Smooth muscle cell (in vitro differentiated cells): Measurements from ENCODE around the gene REEP5. TPM values are rescaled to one million over a fixed set of nuclear protein-coding genes. Genes with fewer than 3 reads are reported as not detected.

Experiments
- DNase-seq: peaks from one replicate; lab custom pipeline; 2025; ENCODE audit not compliant: unreplicated experiment; lab: John Stamatoyannopoulos, UW
- H2AFZ ChIP-seq: fragments of 200-600 bp; sonication (generic); 2 replicates; pipeline ENCODE4 v1.6.0; 2016; ENCODE audit warnings: antibody characterized with exemption, low read depth, mild to moderate bottlenecking
- H3F3A ChIP-seq: fragments of 200-600 bp; sonication (generic); 2 replicates; pipeline ENCODE4 v1.6.0; 2017; ENCODE audit warnings: antibody characterized with exemption, low read depth
- H3K27ac ChIP-seq: fragments of 200-600 bp; sonication (generic); 2 replicates; pipeline ENCODE4 v1.5.1; 2016; ENCODE audit warnings: low read depth, mild to moderate bottlenecking
- H3K27me3 ChIP-seq: fragments of 200-600 bp; sonication (generic); 2 replicates; pipeline ENCODE4 v1.6.1; 2016; ENCODE audit warnings: low read depth, mild to moderate bottlenecking
- H3K36me3 ChIP-seq: fragments of 200-600 bp; sonication (generic); 2 replicates; pipeline ENCODE4 v1.5.1; 2016; ENCODE audit warnings: low read depth
- H3K4me1 ChIP-seq: fragments of 200-600 bp; sonication (generic); 2 replicates; pipeline ENCODE4 v1.5.1; 2016; ENCODE audit warnings: low read depth
- H3K4me2 ChIP-seq: fragments of 200-600 bp; sonication (generic); 2 replicates; pipeline ENCODE4 v1.6.0; 2016; ENCODE audit warnings: mild to moderate bottlenecking
- H3K4me3 ChIP-seq: fragments of 200-600 bp; sonication (generic); 2 replicates; pipeline ENCODE4 v1.5.1; 2016; ENCODE audit warnings: mild to moderate bottlenecking
- H3K79me2 ChIP-seq: fragments of 200-600 bp; sonication (generic); 2 replicates; pipeline ENCODE4 v1.6.0; 2016; ENCODE audit warnings: low read depth, mild to moderate bottlenecking
- H3K9ac ChIP-seq: fragments of 200-600 bp; sonication (generic); 2 replicates; pipeline ENCODE4 v1.6.0; 2016; ENCODE audit warnings: low read depth
- H3K9me3 ChIP-seq: fragments of 200-600 bp; sonication (generic); replicated peaks from 2 replicates; pipeline ENCODE4 v1.5.1; 2016; ENCODE audit warnings: low read depth
- H4K20me1 ChIP-seq: fragments of 200-600 bp; sonication (generic); 2 replicates; pipeline ENCODE4 v1.6.0; 2016; ENCODE audit warnings: low read depth
- CTCF ChIP-seq: fragments of 200-600 bp; sonication (generic); IDR thresholded peaks from 2 replicates; pipeline ENCODE4 v1.5.1; 2017; ENCODE audit warnings: borderline replicate concordance, mild to moderate bottlenecking, antibody characterized with exemption; ENCODE audit not compliant: insufficient read depth, poor library complexity, severe bottlenecking
- WGBS: methylation state at CpG from one replicate; pipeline ENCODE4 v1.1.7; 2016; ENCODE audit warnings: low lambda C conversion rate; 5-methylcytosine and 5-hydroxymethylcytosine counted together
- polyA plus RNA-seq: library from polyadenylated mRNA; unstranded; fragments of >200 nt; fragmentation: Nextera tagmentation; extraction: Ambion mirVana; gene quantifications from 2 replicates; pipeline ENCODE4 v1.2.1, GENCODE V29; 2016
- total RNA-seq: library from RNA; depleted of rRNA; stranded (reverse); fragments of >200 nt; gene quantifications from 2 replicates; pipeline ENCODE4 v1.2.3, GENCODE V29; 2014

REEP5 gene
- total and polyA plus RNA-seq, 2 experiments from 2014 or later, result 59.0 to 178 TPM

- no peak for TF ChIP-seq CTCF
- H3K36me3 ChIP-seq, result peaks cover 12% of the 10 kb centered on the region
These were observed 37.0 kb downstream of the REEP5 start for GRCh38 chr5:112885001-112885400.

GRCh38 chr5:112883192-112883591 is 38.8 kb downstream of the REEP5 start:
- no peak overlapping the region for H3K4me3 ChIP-seq

More at GRCh38 chr5:112885001-112885400, 37.0 kb downstream of the REEP5 start:
- no peak overlapping the region for H3K4me3 ChIP-seq
- H2AFZ ChIP-seq, result no peak overlapping the region
- no peak overlapping the region for H3K9ac ChIP-seq
- no peaks in the 10 kb centered on the region for H3K9me3 ChIP-seq
- no peaks in the 10 kb centered on the region for H3K4me1 ChIP-seq
- 99% methylated on average over 3 of the region's 3 CpGs for WGBS
- H3K27ac ChIP-seq, result no peak overlapping the region
- peaks cover 16% of the 10 kb centered on the region for H3K79me2 ChIP-seq
- H4K20me1 ChIP-seq, result peaks cover 66% of the 10 kb centered on the region
- no peak for DNase-seq
- no peaks in the 10 kb centered on the region for H3K27me3 ChIP-seq
- no peak overlapping the region for H3K4me2 ChIP-seq
- peaks cover 9% of the 10 kb centered on the region for H3F3A ChIP-seq

GRCh38 chr5:112880219-112880964 is 41.6 kb downstream of the REEP5 start:
- H3K9ac ChIP-seq, result no peak overlapping the region
- H3F3A ChIP-seq, result peaks cover 34% of the 10 kb centered on the region
- TF ChIP-seq CTCF, result no peak
- H2AFZ ChIP-seq, result no peak overlapping the region
- no peak overlapping the region for H3K4me3 ChIP-seq
- peaks cover 5% of the 10 kb centered on the region for H3K4me1 ChIP-seq
- no peak for DNase-seq
- H3K27ac ChIP-seq, result peak overlapping the region; percentile 78
- H3K27me3 ChIP-seq, result no peaks in the 10 kb centered on the region
- H3K9me3 ChIP-seq, result no peaks in the 10 kb centered on the region
- H3K4me2 ChIP-seq, result no peak overlapping the region
- H3K36me3 ChIP-seq, result no peaks in the 10 kb centered on the region
- 64% methylated on average over 2 of the region's 2 CpGs for WGBS
- H3K79me2 ChIP-seq, result no peaks in the 10 kb centered on the region
- peaks cover 62% of the 10 kb centered on the region for H4K20me1 ChIP-seq

More at GRCh38 chr5:112883192-112883591, 38.8 kb downstream of the REEP5 start:
- Histone ChIP-seq H3K4me1 (peaks cover 4% of the 10 kb centered on the region), H3K9me3 (no peaks in the 10 kb centered on the region), H3K9ac (no peak overlapping the region), H3K27ac (no peak overlapping the region), H3K4me2 (no peak overlapping the region), H3K79me2 (no peaks in the 10 kb centered on the region), H2AFZ (no peak overlapping the region), H3K27me3 (no peaks in the 10 kb centered on the region), H4K20me1 (peaks cover 67% of the 10 kb centered on the region), H3K36me3 (peaks cover 9% of the 10 kb centered on the region), H3F3A (peaks cover 22% of the 10 kb centered on the region)
- DNase-seq, result no peak
- WGBS, result 96% methylated on average over 2 of the region's 2 CpGs
- no peak for TF ChIP-seq CTCF

DNA sequence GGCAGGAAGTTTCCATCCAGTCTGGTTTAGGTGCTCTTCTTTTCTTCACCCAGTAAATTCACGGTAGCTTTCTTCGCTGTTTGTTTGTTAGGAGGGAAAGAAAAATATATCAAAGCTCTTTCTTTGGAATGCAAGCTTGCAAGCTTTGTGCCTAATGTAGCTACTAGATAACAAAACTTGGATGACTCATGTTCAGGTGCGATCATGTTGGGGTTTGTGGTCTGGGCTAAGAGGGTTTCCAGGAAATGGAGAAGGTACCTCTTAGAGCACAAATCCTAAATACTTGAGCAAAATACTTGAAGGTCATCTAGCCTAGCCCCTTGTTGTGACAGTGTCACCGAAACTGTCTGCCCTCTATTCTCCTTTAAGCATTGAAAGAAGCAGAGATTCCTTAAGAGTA is 43.3 kb downstream of the REEP5 start:
- Histone ChIP-seq H4K20me1 (peaks cover 51% of the 10 kb centered on the region), H3K27ac (peak overlapping the region; percentile 78), H3K4me3 (no peak overlapping the region), H3K9ac (no peak overlapping the region), H3K79me2 (no peaks in the 10 kb centered on the region), H3K4me2 (peak overlapping the region; percentile 16), H3K36me3 (no peaks in the 10 kb centered on the region), H3K27me3 (no peaks in the 10 kb centered on the region), H3F3A (peaks cover 34% of the 10 kb centered on the region), H3K4me1 (peaks cover 5% of the 10 kb centered on the region), H3K9me3 (no peaks in the 10 kb centered on the region), H2AFZ (no peak overlapping the region)
- 76% methylated on average over 4 of the region's 4 CpGs for WGBS
- no peak for DNase-seq
- no peak for TF ChIP-seq CTCF
